ENCODE data around the gene C19orf38. TPM values are rescaled to one million over a fixed set of nuclear protein-coding genes. Genes with fewer than 3 reads are reported as not detected.

C19orf38 gene
- total RNA-seq, 1 donor from 2014 or later = 0.26 TPM

- peaks cover 40% of the 10 kb centered on the region for H3K36me3 ChIP-seq (ENCODE audit: control insufficient read depth, insufficient read depth, low read length)
- H3K4me3 ChIP-seq (ENCODE audit: low read depth, low read length) = no peak overlapping the region
- TF ChIP-seq CTCF (IDR thresholded peaks at IDR 0.05; ENCODE audit: insufficient read depth, low read length, severe bottlenecking) = no peak
- no peaks in the 10 kb centered on the region for H3K27me3 ChIP-seq (ENCODE audit: control insufficient read depth, insufficient read depth, low read length)
- FAIRE-seq (no peak), DNase-seq (ENCODE audit: low read depth) (no peak)
Measured at GRCh38 chr19:10911579-10912363, 63.6 kb downstream of the C19orf38 start.

- no peak for FAIRE-seq
- H3K27me3 ChIP-seq (ENCODE audit: control insufficient read depth, insufficient read depth, low read length) = no peaks in the 10 kb centered on the region
- H3K36me3 ChIP-seq (ENCODE audit: control insufficient read depth, insufficient read depth, low read length) = peaks cover 38% of the 10 kb centered on the region
- no peak overlapping the region for H3K4me3 ChIP-seq (ENCODE audit: low read depth, low read length)
- no peak for TF ChIP-seq CTCF (IDR thresholded peaks at IDR 0.05; ENCODE audit: insufficient read depth, low read length, severe bottlenecking)
- no peak for DNase-seq (ENCODE audit: low read depth)
Measured at GRCh38 chr19:10912619-10913018, 64.4 kb downstream of the C19orf38 start.

- H3K36me3 ChIP-seq (ENCODE audit: control insufficient read depth, insufficient read depth, low read length) = peaks cover 26% of the 10 kb centered on the region
- no peak for FAIRE-seq
Measured at GRCh38 chr19:10913716-10914340, 65.6 kb downstream of the C19orf38 start.

GRCh38 chr19:10915130-10916091 is 67.2 kb downstream of the C19orf38 start:
- peak; percentile 73 for DNase-seq (ENCODE audit: low read depth)
- no peak for FAIRE-seq
- Histone ChIP-seq H3K36me3 (ENCODE audit: control insufficient read depth, insufficient read depth, low read length) (peaks cover 29% of the 10 kb centered on the region), H3K27me3 (ENCODE audit: control insufficient read depth, insufficient read depth, low read length) (no peaks in the 10 kb centered on the region), H3K4me3 (ENCODE audit: low read depth, low read length) (no peak overlapping the region)
- no peak for TF ChIP-seq CTCF (IDR thresholded peaks at IDR 0.05; ENCODE audit: insufficient read depth, low read length, severe bottlenecking)

More at GRCh38 chr19:10913716-10914340, 65.6 kb downstream of the C19orf38 start:
- TF ChIP-seq CTCF (IDR thresholded peaks at IDR 0.05; ENCODE audit: insufficient read depth, low read length, severe bottlenecking) = no peak
- DNase-seq (ENCODE audit: low read depth) = no peak
- H3K27me3 ChIP-seq (ENCODE audit: control insufficient read depth, insufficient read depth, low read length) = no peaks in the 10 kb centered on the region
- no peak overlapping the region for H3K4me3 ChIP-seq (ENCODE audit: low read depth, low read length)

GRCh38 chr19:10916602-10917001 is 68.4 kb downstream of the C19orf38 start:
- no peaks in the 10 kb centered on the region for H3K27me3 ChIP-seq (ENCODE audit: control insufficient read depth, insufficient read depth, low read length)
- no peak for TF ChIP-seq CTCF (IDR thresholded peaks at IDR 0.05; ENCODE audit: insufficient read depth, low read length, severe bottlenecking)
- H3K4me3 ChIP-seq (ENCODE audit: low read depth, low read length) = no peak overlapping the region
- FAIRE-seq (no peak), DNase-seq (ENCODE audit: low read depth) (no peak)
- H3K36me3 ChIP-seq (ENCODE audit: control insufficient read depth, insufficient read depth, low read length) = peaks cover 26% of the 10 kb centered on the region

Data from bronchial epithelial cell (primary cell).